SIG-M5 (cell line): ENCODE measurements around the gene ZNF529.

Experiments
- DNase-seq: peaks from one replicate; lab custom pipeline; 2025; lab: John Stamatoyannopoulos, UW

Gene ZNF529

GRCh38 chr19:36508325-36508724 is 64.8 kb downstream of the ZNF529 start:
- no peak for DNase-seq

- DNase-seq = no peak
Observed at GRCh38 chr19:36501973-36502372, 71.1 kb downstream of the ZNF529 start.

- no peak for DNase-seq
Observed at GRCh38 chr19:36497001-36497400, 76.1 kb downstream of the ZNF529 start.
